Loucy (cell line): ENCODE data around the gene ENTPD8.

Source experiments
- CTCF ChIP-seq: fragments of 200-600 bp; sonication (generic); conservative IDR thresholded peaks from 2 replicates; pipeline ENCODE4 v1.5.1; 2014; ENCODE audit warnings: mild to moderate bottlenecking, antibody characterized with exemption, low read length
- EZH2phosphoT487 ChIP-seq: fragments of 200-600 bp; IDR thresholded peaks from 2 replicates; pipeline ENCODE4 v1.6.1; 2018; ENCODE audit warnings: antibody characterized with exemption, mild to moderate bottlenecking, moderate library complexity, borderline replicate concordance

- no peak for TF ChIP-seq CTCF
- no peak for TF ChIP-seq EZH2phosphoT487
These were observed 25.1 kb downstream of the ENTPD8 start for GRCh38 chr9:137416006-137416562.
